GM12878 (cell line): Measurements from ENCODE around the gene DLG2.
"Not testable (repeated sequence)": the region's sequence is repeated elsewhere in the genome, so short reads cannot be mapped to it uniquely, and the experiment has no call there.

Experiments
- ATF3 ChIP-seq: IDR thresholded peaks from 2 replicates; pipeline ENCODE4 v1.6.1; 2011; ENCODE audit warnings: low read depth, mild to moderate bottlenecking, low read length, moderate library complexity, borderline replicate concordance; ENCODE audit errors: extremely low read depth
- CHD1 ChIP-seq: IDR thresholded peaks from 2 replicates; pipeline ENCODE4 v1.6.1; 2012; ENCODE audit warnings: low read depth, low read length, improper control_type of control experiment
- CHD4 ChIP-seq: fragments of 200-600 bp; sonication (generic); IDR thresholded peaks from 2 replicates; pipeline ENCODE4 v1.6.1; 2016; ENCODE audit warnings: mild to moderate bottlenecking
- CREB1 ChIP-seq: IDR thresholded peaks from 2 replicates; pipeline ENCODE4 v1.6.1; 2012; ENCODE audit warnings: low read depth, mild to moderate bottlenecking, inconsistent platforms
- CTCF ChIP-seq, 3 experiments: IDR thresholded peaks in 2 of 3; conservative IDR thresholded peaks in 1 of 3; 2 replicates each; pipeline ENCODE4 v1.5.1; 2011; ENCODE audit warnings: low read depth in 3 of 3, low read length in 3 of 3, mild to moderate bottlenecking in 3 of 3, control low read depth in 2 of 3, moderate library complexity in 2 of 3, inconsistent platforms in 1 of 3, mixed read lengths in 1 of 3; ENCODE audit not compliant: control insufficient read depth in 2 of 3, insufficient read depth in 1 of 3; ENCODE audit errors: extremely low read depth in 1 of 3
- EZH2 ChIP-seq: IDR thresholded peaks from 2 replicates; pipeline ENCODE4 v1.6.1; 2012; ENCODE audit warnings: low read depth, mild to moderate bottlenecking, control low read depth, inconsistent platforms, low read length, borderline replicate concordance; ENCODE audit not compliant: control insufficient read depth
- HCFC1 ChIP-seq: fragments of 150-350 bp; IDR thresholded peaks from 2 replicates; pipeline ENCODE4 v1.6.1; 2014; ENCODE audit warnings: low read length
- MAX ChIP-seq: IDR thresholded peaks from 2 replicates; pipeline ENCODE4 v1.6.1; 2012; ENCODE audit warnings: low read depth, low read length, improper control_type of control experiment
- RAD21 ChIP-seq: IDR thresholded peaks from 2 replicates; pipeline ENCODE4 v1.6.1; 2011; ENCODE audit warnings: mild to moderate bottlenecking, low read depth, low read length, moderate library complexity; ENCODE audit not compliant: insufficient read depth
- RFX5 ChIP-seq: IDR thresholded peaks from 2 replicates; pipeline ENCODE4 v1.6.1; 2011; ENCODE audit warnings: low read depth, low read length, improper control_type of control experiment
- TAF1 ChIP-seq: IDR thresholded peaks from 2 replicates; pipeline ENCODE4 v1.6.1; 2011; ENCODE audit warnings: mild to moderate bottlenecking, low read depth, low read length, borderline replicate concordance
- USF1 ChIP-seq: IDR thresholded peaks from 2 replicates; pipeline ENCODE4 v1.6.1; 2011; ENCODE audit warnings: borderline replicate concordance, low read depth, mild to moderate bottlenecking, moderate library complexity, mixed read lengths, low read length; ENCODE audit not compliant: insufficient read depth; ENCODE audit errors: extremely low read length

- TF ChIP-seq ATF3; HCFC1; RAD21; EZH2; USF1; CHD1; TAF1; CREB1; MAX; RFX5; CTCF (IDR thresholded peaks at IDR 0.05 in 2 of 3, conservative IDR thresholded peaks at IDR 0.05 in 1 of 3; ENCODE audit: control insufficient read depth in 2 of 3, extremely low read depth in 1 of 3, insufficient read depth in 1 of 3, low read depth in 3 of 3, low read length in 3 of 3); CHD4: not testable (repeated sequence)
Measured at GRCh38 chr11:84784158-84784557, 843.0 kb downstream of the DLG2 start.
